Neural progenitor cell (in vitro differentiated cells): ENCODE measurements around the gene PUDP. TPM values are rescaled to one million over a fixed set of nuclear protein-coding genes. Genes with fewer than 3 reads are reported as not detected.
"Not testable (repeated sequence)": the region's sequence is repeated elsewhere in the genome, so short reads cannot be mapped to it uniquely, and the experiment has no call there.

ENCODE experiments used
- DNase-seq: peaks from one replicate; pipeline ENCODE4 v3.0.0-alpha.2; 2016; ENCODE audit warnings: low spot score
- H2AFZ ChIP-seq: fragments of 200-600 bp; sonication (generic); replicated peaks from 2 replicates; pipeline ENCODE4 v1.6.1; 2016; ENCODE audit warnings: antibody characterized with exemption
- H3F3A ChIP-seq: fragments of 200-600 bp; sonication (generic); 2 replicates; pipeline ENCODE4 v1.6.1; 2016; ENCODE audit warnings: antibody characterized with exemption, low read depth
- H3K27ac ChIP-seq: fragments of 200-600 bp; sonication (generic); 2 replicates; pipeline ENCODE4 v1.5.1; 2016; ENCODE audit warnings: mild to moderate bottlenecking
- H3K27me3 ChIP-seq: fragments of 200-600 bp; sonication (generic); 2 replicates; pipeline ENCODE4 v1.6.1; 2016; ENCODE audit warnings: mild to moderate bottlenecking, moderate library complexity
- H3K36me3 ChIP-seq: fragments of 200-600 bp; sonication (generic); 2 replicates; pipeline ENCODE4 v1.5.1; 2016
- H3K4me1 ChIP-seq: fragments of 200-600 bp; sonication (generic); 2 replicates; pipeline ENCODE4 v1.6.1; 2016; ENCODE audit warnings: mixed run types
- H3K4me2 ChIP-seq: fragments of 200-600 bp; sonication (generic); 2 replicates; pipeline ENCODE4 v1.6.1; 2016
- H3K4me3 ChIP-seq: fragments of 200-600 bp; sonication (generic); 2 replicates; pipeline ENCODE4 v1.5.1; 2016
- H3K79me2 ChIP-seq: fragments of 200-600 bp; sonication (generic); 2 replicates; pipeline ENCODE4 v1.6.1; 2016; ENCODE audit warnings: low read depth
- H3K9ac ChIP-seq: fragments of 200-600 bp; sonication (generic); 2 replicates; pipeline ENCODE4 v1.6.1; 2016
- H3K9me3 ChIP-seq: fragments of 200-600 bp; sonication (generic); 2 replicates; pipeline ENCODE4 v1.5.1; 2016; ENCODE audit warnings: low read depth
- H4K20me1 ChIP-seq: fragments of 200-600 bp; sonication (generic); 2 replicates; pipeline ENCODE4 v1.6.1; 2016; ENCODE audit warnings: low read depth
- H3K27ac Mint-ChIP-seq: 3 replicates; pipeline ENCODE4 v1.8.0; 2021; ENCODE audit warnings: mixed read lengths
- H3K27me3 Mint-ChIP-seq: 2 replicates; pipeline ENCODE4 v1.8.0; 2022; ENCODE audit warnings: low read depth, mild to moderate bottlenecking, inconsistent platforms, moderate library complexity, mixed read lengths; ENCODE audit not compliant: insufficient read depth
- H3K36me3 Mint-ChIP-seq: 3 replicates; pipeline ENCODE4 v1.8.0; 2021; ENCODE audit warnings: mixed read lengths
- H3K4me1 Mint-ChIP-seq: 3 replicates; pipeline ENCODE4 v1.8.0; 2021; ENCODE audit warnings: mixed read lengths
- H3K4me3 Mint-ChIP-seq: 3 replicates; pipeline ENCODE4 v1.8.0; 2021; ENCODE audit warnings: mild to moderate bottlenecking, moderate library complexity, mixed read lengths
- H3K9me3 Mint-ChIP-seq: 3 replicates; pipeline ENCODE4 v1.8.0; 2020; ENCODE audit warnings: mixed read lengths
- EZH2phosphoT487 ChIP-seq: fragments of 200-600 bp; sonication (generic); IDR thresholded peaks from 2 replicates; pipeline ENCODE4 v1.6.1; 2017; ENCODE audit warnings: antibody characterized with exemption
- microRNA-seq: library from miRNA; unstranded; fragments of <30 nt; microRNA quantifications from one replicate; pipeline ENCODE4, GENCODE V29; 2016
- small RNA-seq: library from RNA; depleted of rRNA; stranded (forward); fragments of <200 nt; gene quantifications from one replicate; pipeline ENCODE3, GENCODE V24; 2015
- total RNA-seq: library from RNA; depleted of rRNA; stranded (reverse); fragments of >200 nt; gene quantifications from 2 replicates; pipeline ENCODE4 v1.2.3, GENCODE V29; 2015; ENCODE audit warnings: low replicate concordance
- TF ChIP-seq, protein P1 (sequence below): fragments of 200-600 bp; sonication (generic); IDR thresholded peaks from 2 replicates; pipeline ENCODE4 v1.5.1; 2017; ENCODE audit warnings: antibody characterized with exemption, mild to moderate bottlenecking

PUDP gene
- total RNA-seq, 1 donor from 2014 or later: 29.1 TPM

- Mint-ChIP-seq H3K9me3 (no peaks in the 10 kb centered on the region), H3K4me1 (no peaks in the 10 kb centered on the region), H3K27me3 (no peaks in the 10 kb centered on the region), H3K36me3 (no peaks in the 10 kb centered on the region), H3K27ac (no peak overlapping the region), H3K4me3 (no peak overlapping the region)
- Histone ChIP-seq H3K4me2 (no peak overlapping the region), H3K36me3 (no peaks in the 10 kb centered on the region), H3K27ac (no peak overlapping the region), H2AFZ (no peak overlapping the region), H3K9me3 (peaks cover 4% of the 10 kb centered on the region), H3K4me3 (no peak overlapping the region), H3K4me1 (no peaks in the 10 kb centered on the region), H3K9ac (no peak overlapping the region), H3K27me3 (no peaks in the 10 kb centered on the region), H3K79me2 (no peaks in the 10 kb centered on the region), H3F3A (no peaks in the 10 kb centered on the region), H4K20me1 (no peaks in the 10 kb centered on the region)
- TF ChIP-seq, protein P1, sequence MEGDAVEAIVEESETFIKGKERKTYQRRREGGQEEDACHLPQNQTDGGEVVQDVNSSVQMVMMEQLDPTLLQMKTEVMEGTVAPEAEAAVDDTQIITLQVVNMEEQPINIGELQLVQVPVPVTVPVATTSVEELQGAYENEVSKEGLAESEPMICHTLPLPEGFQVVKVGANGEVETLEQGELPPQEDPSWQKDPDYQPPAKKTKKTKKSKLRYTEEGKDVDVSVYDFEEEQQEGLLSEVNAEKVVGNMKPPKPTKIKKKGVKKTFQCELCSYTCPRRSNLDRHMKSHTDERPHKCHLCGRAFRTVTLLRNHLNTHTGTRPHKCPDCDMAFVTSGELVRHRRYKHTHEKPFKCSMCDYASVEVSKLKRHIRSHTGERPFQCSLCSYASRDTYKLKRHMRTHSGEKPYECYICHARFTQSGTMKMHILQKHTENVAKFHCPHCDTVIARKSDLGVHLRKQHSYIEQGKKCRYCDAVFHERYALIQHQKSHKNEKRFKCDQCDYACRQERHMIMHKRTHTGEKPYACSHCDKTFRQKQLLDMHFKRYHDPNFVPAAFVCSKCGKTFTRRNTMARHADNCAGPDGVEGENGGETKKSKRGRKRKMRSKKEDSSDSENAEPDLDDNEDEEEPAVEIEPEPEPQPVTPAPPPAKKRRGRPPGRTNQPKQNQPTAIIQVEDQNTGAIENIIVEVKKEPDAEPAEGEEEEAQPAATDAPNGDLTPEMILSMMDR: no peak
- TF ChIP-seq EZH2phosphoT487: no peak
- no peak for DNase-seq
Observed at GRCh38 chrX:7019555-7019954, 128.4 kb downstream of the PUDP start.

DNA sequence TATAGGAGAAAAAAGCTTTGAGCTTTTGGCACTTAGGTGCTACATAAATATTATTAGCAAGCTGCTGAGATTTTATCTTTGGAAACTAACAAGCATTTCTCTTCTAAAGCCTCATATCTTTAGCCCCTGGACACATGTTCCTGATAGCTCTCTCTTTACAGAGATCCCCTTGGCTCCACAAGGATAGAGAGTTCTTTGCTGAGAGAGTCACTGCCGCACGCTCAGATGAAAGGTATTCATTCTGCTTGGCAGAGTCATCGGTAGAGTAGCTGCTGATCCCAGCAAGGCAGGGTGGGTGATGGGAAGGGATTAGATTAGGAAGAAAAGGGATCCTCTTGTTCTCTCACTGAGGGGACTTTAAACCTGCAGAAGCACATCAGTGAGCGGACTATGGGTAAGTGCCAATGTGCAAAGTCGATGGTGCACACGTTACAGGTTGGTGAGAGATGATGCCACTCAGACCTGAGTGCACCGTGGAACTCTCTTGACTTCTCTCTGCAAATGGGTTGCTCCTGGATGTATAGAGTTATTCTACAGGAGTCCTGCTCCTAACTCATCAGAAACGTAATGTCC, 135.6 kb downstream of the PUDP start:
- not testable (repeated sequence) for H3K27me3 ChIP-seq, H3K4me3 ChIP-seq, H3K79me2 ChIP-seq, H3K27ac ChIP-seq, H3K27me3 Mint-ChIP-seq, H3K27ac Mint-ChIP-seq, H3K36me3 Mint-ChIP-seq, H3K9me3 Mint-ChIP-seq, H3F3A ChIP-seq, H3K36me3 ChIP-seq, H3K9ac ChIP-seq, H3K4me1 ChIP-seq, H3K4me1 Mint-ChIP-seq, H3K4me3 Mint-ChIP-seq, H3K9me3 ChIP-seq, DNase-seq, H4K20me1 ChIP-seq, H3K4me2 ChIP-seq, H2AFZ ChIP-seq

DNA sequence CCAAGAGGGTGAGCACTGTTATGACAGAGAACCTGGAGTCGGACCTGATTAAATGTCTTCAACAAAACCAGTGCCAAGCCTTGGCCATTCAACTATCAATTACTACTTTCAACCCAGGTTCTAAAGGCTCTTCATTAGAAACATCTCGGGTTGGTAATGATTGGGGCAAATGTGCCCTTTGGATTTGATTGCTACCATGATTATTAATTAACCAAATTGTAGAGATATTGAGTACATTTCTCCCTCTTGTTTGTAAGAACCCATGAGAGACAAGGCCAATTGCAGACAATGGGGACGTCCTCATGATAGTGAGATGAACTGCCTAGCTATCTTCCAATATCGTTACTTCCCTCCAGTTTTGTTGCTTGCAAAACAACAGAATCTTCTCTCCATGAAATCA, 137.1 kb downstream of the PUDP start:
- H3F3A ChIP-seq, H3K4me3 ChIP-seq, H3K27me3 ChIP-seq, H4K20me1 ChIP-seq, H2AFZ ChIP-seq, H3K36me3 Mint-ChIP-seq, DNase-seq, H3K4me2 ChIP-seq, H3K27me3 Mint-ChIP-seq, H3K79me2 ChIP-seq, H3K4me1 Mint-ChIP-seq, H3K36me3 ChIP-seq, H3K27ac Mint-ChIP-seq, H3K9ac ChIP-seq, H3K4me3 Mint-ChIP-seq, H3K9me3 ChIP-seq, H3K9me3 Mint-ChIP-seq, H3K4me1 ChIP-seq, H3K27ac ChIP-seq: not testable (repeated sequence)

- not testable (repeated sequence) for H3K27ac Mint-ChIP-seq, H3K36me3 Mint-ChIP-seq, H3K4me1 Mint-ChIP-seq, H3F3A ChIP-seq, H3K4me1 ChIP-seq, H3K9me3 Mint-ChIP-seq, H3K9ac ChIP-seq, DNase-seq, H3K27me3 Mint-ChIP-seq, H3K4me3 Mint-ChIP-seq, H3K79me2 ChIP-seq, H2AFZ ChIP-seq, H3K36me3 ChIP-seq, H4K20me1 ChIP-seq, H3K9me3 ChIP-seq, H3K27me3 ChIP-seq, H3K4me2 ChIP-seq, H3K4me3 ChIP-seq, H3K27ac ChIP-seq
Observed at GRCh38 chrX:7007328-7007727, 140.6 kb downstream of the PUDP start.

Small RNA genes lying within 50 kb of the gene (microRNA-seq; reads per million reads assigned to microRNA genes)
- gene MIR4767: not detected

Small RNA genes lying within 50 kb of the gene (small RNA-seq; reads per million reads assigned to genes)
- gene MIR4767: not detected

Other genes with a start within 250 kb of the PUDP start
- 0.97 and 1.1 TPM in 2 replicates for gene STS, start 441 bp downstream of the PUDP start, total RNA-seq